ENCODE data around the gene RAC3.

GRCh38 chr17:82050152-82050760 lies 18.8 kb downstream of the RAC3 start:
- TF ChIP-seq, protein P1, sequence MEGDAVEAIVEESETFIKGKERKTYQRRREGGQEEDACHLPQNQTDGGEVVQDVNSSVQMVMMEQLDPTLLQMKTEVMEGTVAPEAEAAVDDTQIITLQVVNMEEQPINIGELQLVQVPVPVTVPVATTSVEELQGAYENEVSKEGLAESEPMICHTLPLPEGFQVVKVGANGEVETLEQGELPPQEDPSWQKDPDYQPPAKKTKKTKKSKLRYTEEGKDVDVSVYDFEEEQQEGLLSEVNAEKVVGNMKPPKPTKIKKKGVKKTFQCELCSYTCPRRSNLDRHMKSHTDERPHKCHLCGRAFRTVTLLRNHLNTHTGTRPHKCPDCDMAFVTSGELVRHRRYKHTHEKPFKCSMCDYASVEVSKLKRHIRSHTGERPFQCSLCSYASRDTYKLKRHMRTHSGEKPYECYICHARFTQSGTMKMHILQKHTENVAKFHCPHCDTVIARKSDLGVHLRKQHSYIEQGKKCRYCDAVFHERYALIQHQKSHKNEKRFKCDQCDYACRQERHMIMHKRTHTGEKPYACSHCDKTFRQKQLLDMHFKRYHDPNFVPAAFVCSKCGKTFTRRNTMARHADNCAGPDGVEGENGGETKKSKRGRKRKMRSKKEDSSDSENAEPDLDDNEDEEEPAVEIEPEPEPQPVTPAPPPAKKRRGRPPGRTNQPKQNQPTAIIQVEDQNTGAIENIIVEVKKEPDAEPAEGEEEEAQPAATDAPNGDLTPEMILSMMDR (IDR thresholded peaks at IDR 0.05), result no peak
- TF ChIP-seq EP300 (IDR thresholded peaks at IDR 0.05), result no peak

Data from tibial nerve (tissue), 4 donors.